Cerebellar nuclear complex (tissue), 1 donor: ENCODE data around the gene MRPL20.
A peak's percentile ranks its signal among the peaks of the same experiment; 100 is the strongest.
"Not testable (repeated sequence)": the region's sequence is repeated elsewhere in the genome, so short reads cannot be mapped to it uniquely, and the experiment has no call there.

Experiments used
- DNase-seq, 2 experiments: peaks; one replicate each; lab custom pipeline; 2025; lab: John Stamatoyannopoulos, UW

Gene MRPL20

GRCh38 chr1:1385931-1386330, 21.2 kb downstream of the MRPL20 start:
- DNase-seq: no peak

GRCh38 chr1:1385339-1385738, 21.8 kb downstream of the MRPL20 start:
- not testable (repeated sequence) for DNase-seq

- DNase-seq: no peak
Observed at GRCh38 chr1:1381294-1381693, 25.8 kb downstream of the MRPL20 start.

GRCh38 chr1:1380860-1381259, 26.2 kb downstream of the MRPL20 start:
- no peak for DNase-seq

- DNase-seq: no peak
Observed at GRCh38 chr1:1377540-1378205, 29.4 kb downstream of the MRPL20 start.

GRCh38 chr1:1376551-1377226, 30.4 kb downstream of the MRPL20 start:
- no peak for DNase-seq

GRCh38 chr1:1374929-1375662, 32.0 kb downstream of the MRPL20 start, which contains the start of gene AURKAIP1:
Gene AURKAIP1, minus strand, starts transcription at chr1:1375207. Its CDS starts 451 bp downstream, at chr1:1374756.
- peak; percentile 90 to 96 for DNase-seq

- no peak for DNase-seq
Observed at GRCh38 chr1:1374589-1374928, 32.5 kb downstream of the MRPL20 start.

GRCh38 chr1:1373815-1374588, 33.1 kb downstream of the MRPL20 start:
- DNase-seq: no peak

- DNase-seq: no peak
Observed at GRCh38 chr1:1373051-1373814, 33.9 kb downstream of the MRPL20 start.

GRCh38 chr1:1371746-1372711, 35.1 kb downstream of the MRPL20 start:
- DNase-seq: no peak

GRCh38 chr1:1371364-1371745, 35.7 kb downstream of the MRPL20 start:
- no peak for DNase-seq

GRCh38 chr1:1370771-1371300, 36.3 kb downstream of the MRPL20 start:
- no peak for DNase-seq

GRCh38 chr1:1370094-1370493, 37.0 kb downstream of the MRPL20 start:
- DNase-seq: not testable (repeated sequence)

GRCh38 chr1:1367315-1367714, 39.8 kb downstream of the MRPL20 start:
- DNase-seq: no peak

GRCh38 chr1:1366699-1367066, 40.4 kb downstream of the MRPL20 start:
- no peak for DNase-seq

- no peak for DNase-seq
Observed at GRCh38 chr1:1365875-1366698, 41.0 kb downstream of the MRPL20 start.

- no peak for DNase-seq
Observed at GRCh38 chr1:1364266-1364665, 42.8 kb downstream of the MRPL20 start.

GRCh38 chr1:1361982-1362423, 45.1 kb downstream of the MRPL20 start:
- DNase-seq: no peak
